DOHH2 (cell line): ENCODE data around the gene FBN1.

Source experiments
- CTCF ChIP-seq: fragments of 200-600 bp; sonication (generic); IDR thresholded peaks from one replicate; pipeline ENCODE4 v1.5.1; 2014; ENCODE audit warnings: antibody characterized with exemption, mild to moderate bottlenecking, low read depth, low read length; ENCODE audit not compliant: poor library complexity, severe bottlenecking
- EZH2phosphoT487 ChIP-seq: fragments of 200-600 bp; sonication (generic); IDR thresholded peaks from 2 replicates; pipeline ENCODE4 v1.6.1; 2017; ENCODE audit warnings: borderline replicate concordance, mild to moderate bottlenecking, antibody characterized with exemption, low read length, moderate library complexity, mixed read lengths

- TF ChIP-seq CTCF (no peak), EZH2phosphoT487 (no peak)
Measured at GRCh38 chr15:48477795-48478360, 167.6 kb downstream of the FBN1 start.
